Measurements from ENCODE around the gene PRPF18.

Gene PRPF18

GRCh38 chr10:13571541-13571940, 15.2 kb upstream of the PRPF18 start:
- no peak overlapping the region for H4K5ac ChIP-seq (ENCODE audit: low read length)
- no peaks in the 10 kb centered on the region for H3K4me1 ChIP-seq (ENCODE audit: control insufficient read depth, low read depth, low read length)
- no peak overlapping the region for H3K56ac ChIP-seq (ENCODE audit: low read length)
- no CpG with 5 or more reads among the region's 5 CpGs for WGBS (ENCODE audit: extremely low coverage, insufficient coverage, low lambda C conversion rate)
- no peak overlapping the region for H3K4me2 ChIP-seq (ENCODE audit: low read length)
- no peak for DNase-seq
- no peaks in the 10 kb centered on the region for H3K36me3 ChIP-seq (ENCODE audit: control insufficient read depth, insufficient read depth, low read length)
- H3K4ac ChIP-seq (ENCODE audit: low read depth, low read length) = no peak overlapping the region
- H3K27me3 ChIP-seq (ENCODE audit: insufficient read depth, low read length, poor library complexity) = no peaks in the 10 kb centered on the region
- no peak overlapping the region for H2AK5ac ChIP-seq (ENCODE audit: low read length)
- H4K8ac ChIP-seq (ENCODE audit: low read depth, low read length) = no peak overlapping the region
- H2BK120ac ChIP-seq (ENCODE audit: low read depth, low read length) = peak overlapping the region; percentile 21
- no peak overlapping the region for H2BK15ac ChIP-seq (replicated peaks; ENCODE audit: low read depth)
- H2BK5ac ChIP-seq (ENCODE audit: low read length) = no peak overlapping the region
- H3K79me1 ChIP-seq (ENCODE audit: low read length) = no peaks in the 10 kb centered on the region
- no peak overlapping the region for H3K18ac ChIP-seq (ENCODE audit: low read length)
- no peak overlapping the region for H3K27ac ChIP-seq (ENCODE audit: low read depth, low read length)
- H3K23ac ChIP-seq (ENCODE audit: low read length) = no peak overlapping the region
- H3K79me2 ChIP-seq (ENCODE audit: control insufficient read depth, insufficient read depth, low read length) = no peaks in the 10 kb centered on the region
- H3K9ac ChIP-seq (ENCODE audit: low read length) = no peak overlapping the region
- H3K4me3 ChIP-seq (ENCODE audit: low read length) = no peak overlapping the region

DNA sequence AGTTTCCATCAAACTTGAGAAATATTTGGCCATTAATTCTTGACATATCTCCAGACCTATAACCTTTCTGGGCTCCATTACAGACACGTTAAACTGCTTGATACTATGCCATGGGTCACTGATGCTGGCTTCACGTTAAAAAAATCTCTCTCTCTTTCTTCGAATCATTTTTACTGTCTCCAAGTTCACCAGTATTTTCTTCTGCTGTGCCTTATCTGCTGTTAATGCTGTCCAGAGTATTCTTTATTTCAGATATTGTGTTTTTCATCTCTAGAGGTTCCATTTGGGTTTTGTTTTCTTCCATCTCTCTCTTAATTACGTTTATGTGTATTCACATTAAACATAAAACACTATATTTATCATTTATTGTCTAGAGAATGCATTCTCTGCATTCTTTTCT, 12.8 kb upstream of the PRPF18 start:
- no peak overlapping the region for H3K23ac ChIP-seq (ENCODE audit: low read length)
- no peaks in the 10 kb centered on the region for H3K36me3 ChIP-seq (ENCODE audit: control insufficient read depth, insufficient read depth, low read length)

GRCh38 chr10:13585195-13585751, 1.5 kb upstream of the PRPF18 start:
- Histone ChIP-seq H4K8ac (ENCODE audit: low read depth, low read length) (no peak overlapping the region), H3K56ac (ENCODE audit: low read length) (no peak overlapping the region), H3K27ac (ENCODE audit: low read depth, low read length) (no peak overlapping the region), H3K79me1 (ENCODE audit: low read length) (peaks cover 9% of the 10 kb centered on the region), H3K4me3 (ENCODE audit: low read length) (no peak overlapping the region), H4K5ac (ENCODE audit: low read length) (no peak overlapping the region), H3K36me3 (ENCODE audit: control insufficient read depth, insufficient read depth, low read length) (no peaks in the 10 kb centered on the region), H3K9ac (ENCODE audit: low read length) (no peak overlapping the region), H3K23ac (ENCODE audit: low read length) (no peak overlapping the region), H3K79me2 (ENCODE audit: control insufficient read depth, insufficient read depth, low read length) (peaks cover 6% of the 10 kb centered on the region), H2BK5ac (ENCODE audit: low read length) (no peak overlapping the region), H2BK120ac (ENCODE audit: low read depth, low read length) (no peak overlapping the region), H3K27me3 (ENCODE audit: insufficient read depth, low read length, poor library complexity) (no peaks in the 10 kb centered on the region), H3K4me1 (ENCODE audit: control insufficient read depth, low read depth, low read length) (no peaks in the 10 kb centered on the region), H2BK15ac (replicated peaks; ENCODE audit: low read depth) (no peak overlapping the region), H3K18ac (ENCODE audit: low read length) (no peak overlapping the region), H2AK5ac (ENCODE audit: low read length) (no peak overlapping the region), H3K4ac (ENCODE audit: low read depth, low read length) (no peak overlapping the region), H3K4me2 (ENCODE audit: low read length) (no peak overlapping the region)
- no CpG with 5 or more reads among the region's 6 CpGs for whole genome bisulfite sequencing (ENCODE audit: extremely low coverage, insufficient coverage, low lambda C conversion rate)
- DNase-seq = no peak

More for the DNA sequence above, 12.8 kb upstream of the PRPF18 start:
- no CpG with 5 or more reads among the region's 4 CpGs for WGBS (ENCODE audit: extremely low coverage, insufficient coverage, low lambda C conversion rate)
- Histone ChIP-seq H2BK120ac (ENCODE audit: low read depth, low read length) (no peak overlapping the region), H3K27me3 (ENCODE audit: insufficient read depth, low read length, poor library complexity) (no peaks in the 10 kb centered on the region), H2AK5ac (ENCODE audit: low read length) (no peak overlapping the region), H2BK5ac (ENCODE audit: low read length) (no peak overlapping the region), H3K79me1 (ENCODE audit: low read length) (no peaks in the 10 kb centered on the region), H3K4me2 (ENCODE audit: low read length) (no peak overlapping the region), H3K27ac (ENCODE audit: low read depth, low read length) (no peak overlapping the region), H3K79me2 (ENCODE audit: control insufficient read depth, insufficient read depth, low read length) (no peaks in the 10 kb centered on the region), H3K4ac (ENCODE audit: low read depth, low read length) (no peak overlapping the region), H3K56ac (ENCODE audit: low read length) (no peak overlapping the region), H2BK15ac (replicated peaks; ENCODE audit: low read depth) (no peak overlapping the region), H3K9ac (ENCODE audit: low read length) (no peak overlapping the region), H4K5ac (ENCODE audit: low read length) (no peak overlapping the region), H3K18ac (ENCODE audit: low read length) (no peak overlapping the region), H3K4me3 (ENCODE audit: low read length) (no peak overlapping the region), H4K8ac (ENCODE audit: low read depth, low read length) (no peak overlapping the region), H3K4me1 (ENCODE audit: control insufficient read depth, low read depth, low read length) (no peaks in the 10 kb centered on the region)
- no peak for DNase-seq

- no CpG with 5 or more reads among the region's 4 CpGs for WGBS (ENCODE audit: extremely low coverage, insufficient coverage, low lambda C conversion rate)
- Histone ChIP-seq H4K5ac (ENCODE audit: low read length) (no peak overlapping the region), H3K79me2 (ENCODE audit: control insufficient read depth, insufficient read depth, low read length) (peaks cover 6% of the 10 kb centered on the region), H3K27me3 (ENCODE audit: insufficient read depth, low read length, poor library complexity) (no peaks in the 10 kb centered on the region), H3K4ac (ENCODE audit: low read depth, low read length) (no peak overlapping the region), H3K36me3 (ENCODE audit: control insufficient read depth, insufficient read depth, low read length) (no peaks in the 10 kb centered on the region), H3K4me3 (ENCODE audit: low read length) (no peak overlapping the region), H3K18ac (ENCODE audit: low read length) (no peak overlapping the region), H3K27ac (ENCODE audit: low read depth, low read length) (no peak overlapping the region), H3K4me2 (ENCODE audit: low read length) (no peak overlapping the region), H4K8ac (ENCODE audit: low read depth, low read length) (no peak overlapping the region), H2BK5ac (ENCODE audit: low read length) (no peak overlapping the region), H3K23ac (ENCODE audit: low read length) (no peak overlapping the region), H2AK5ac (ENCODE audit: low read length) (no peak overlapping the region), H3K4me1 (ENCODE audit: control insufficient read depth, low read depth, low read length) (no peaks in the 10 kb centered on the region), H3K9ac (ENCODE audit: low read length) (no peak overlapping the region), H3K56ac (ENCODE audit: low read length) (no peak overlapping the region), H3K79me1 (ENCODE audit: low read length) (peaks cover 9% of the 10 kb centered on the region), H2BK120ac (ENCODE audit: low read depth, low read length) (no peak overlapping the region), H2BK15ac (replicated peaks; ENCODE audit: low read depth) (no peak overlapping the region)
- no peak for DNase-seq
Measured at GRCh38 chr10:13585943-13586342, 822 bp upstream of the PRPF18 start.

DNA sequence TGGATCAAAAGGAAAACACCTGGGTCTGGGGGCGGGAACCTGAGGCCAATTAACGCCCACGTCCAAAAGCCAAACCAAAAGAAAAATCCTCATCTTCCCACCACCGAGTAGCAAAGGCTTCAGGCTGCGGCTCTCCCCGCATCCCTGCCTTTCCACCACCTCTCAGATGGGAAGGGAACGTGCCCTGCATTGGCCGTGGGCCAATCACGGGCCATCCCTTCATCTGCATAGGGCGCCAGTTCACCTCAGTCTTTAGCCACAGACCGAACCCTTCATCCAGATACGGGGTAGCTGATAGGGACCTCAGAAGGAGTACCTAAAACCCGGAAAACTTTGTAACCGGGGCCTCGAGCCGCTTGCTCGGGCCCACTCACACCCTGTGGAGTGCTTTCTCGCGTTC, 626 bp downstream of the PRPF18 start:
- Histone ChIP-seq H4K5ac (ENCODE audit: low read length) (no peak overlapping the region), H3K36me3 (ENCODE audit: control insufficient read depth, insufficient read depth, low read length) (no peaks in the 10 kb centered on the region), H3K27ac (ENCODE audit: low read depth, low read length) (no peak overlapping the region), H3K4me2 (ENCODE audit: low read length) (peak overlapping the region; percentile 66), H3K4ac (ENCODE audit: low read depth, low read length) (no peak overlapping the region), H3K4me3 (ENCODE audit: low read length) (peak overlapping the region; percentile 98), H4K8ac (ENCODE audit: low read depth, low read length) (no peak overlapping the region), H3K23ac (ENCODE audit: low read length) (no peak overlapping the region), H2BK5ac (ENCODE audit: low read length) (no peak overlapping the region), H3K79me2 (ENCODE audit: control insufficient read depth, insufficient read depth, low read length) (peaks cover 6% of the 10 kb centered on the region), H3K18ac (ENCODE audit: low read length) (no peak overlapping the region), H3K4me1 (ENCODE audit: control insufficient read depth, low read depth, low read length) (no peaks in the 10 kb centered on the region), H3K27me3 (ENCODE audit: insufficient read depth, low read length, poor library complexity) (no peaks in the 10 kb centered on the region), H3K79me1 (ENCODE audit: low read length) (peaks cover 9% of the 10 kb centered on the region), H2BK15ac (replicated peaks; ENCODE audit: low read depth) (no peak overlapping the region), H2AK5ac (ENCODE audit: low read length) (no peak overlapping the region), H2BK120ac (ENCODE audit: low read depth, low read length) (no peak overlapping the region), H3K56ac (ENCODE audit: low read length) (peak overlapping the region; percentile 82), H3K9ac (ENCODE audit: low read length) (peak overlapping the region; percentile 89)
- no CpG with 5 or more reads among the region's 19 CpGs for WGBS (ENCODE audit: extremely low coverage, insufficient coverage, low lambda C conversion rate)
- DNase-seq = peak; percentile 19

- H4K5ac ChIP-seq (ENCODE audit: low read length) = no peak overlapping the region
Measured at GRCh38 chr10:13589316-13589715, 2.6 kb downstream of the PRPF18 start.

More at GRCh38 chr10:13589316-13589715, 2.6 kb downstream of the PRPF18 start:
- Histone ChIP-seq H3K79me2 (ENCODE audit: control insufficient read depth, insufficient read depth, low read length) (peaks cover 6% of the 10 kb centered on the region), H3K4me3 (ENCODE audit: low read length) (no peak overlapping the region), H3K27me3 (ENCODE audit: insufficient read depth, low read length, poor library complexity) (no peaks in the 10 kb centered on the region), H4K8ac (ENCODE audit: low read depth, low read length) (no peak overlapping the region), H3K4me2 (ENCODE audit: low read length) (no peak overlapping the region), H2BK120ac (ENCODE audit: low read depth, low read length) (no peak overlapping the region), H3K79me1 (ENCODE audit: low read length) (peaks cover 10% of the 10 kb centered on the region), H3K23ac (ENCODE audit: low read length) (no peak overlapping the region), H3K18ac (ENCODE audit: low read length) (no peak overlapping the region), H3K4me1 (ENCODE audit: control insufficient read depth, low read depth, low read length) (no peaks in the 10 kb centered on the region), H2AK5ac (ENCODE audit: low read length) (no peak overlapping the region), H2BK5ac (ENCODE audit: low read length) (no peak overlapping the region), H3K9ac (ENCODE audit: low read length) (no peak overlapping the region), H3K56ac (ENCODE audit: low read length) (no peak overlapping the region), H3K36me3 (ENCODE audit: control insufficient read depth, insufficient read depth, low read length) (no peaks in the 10 kb centered on the region), H2BK15ac (replicated peaks; ENCODE audit: low read depth) (no peak overlapping the region), H3K4ac (ENCODE audit: low read depth, low read length) (no peak overlapping the region), H3K27ac (ENCODE audit: low read depth, low read length) (no peak overlapping the region)
- peak; percentile 12 for DNase-seq
- WGBS (ENCODE audit: extremely low coverage, insufficient coverage, low lambda C conversion rate) = no CpG with 5 or more reads among the region's 1 CpG
